GM23338 (cell line): ENCODE results near the gene PTPRF. TPM values are rescaled to one million over a fixed set of nuclear protein-coding genes. Genes with fewer than 3 reads are reported as not detected.

ENCODE experiments used
- ATAC-seq: fragments of 200-7000 bp; cut with Tn5 transposase; 3 replicates; pipeline ENCODE4 v1.9.1; 2020
- DNase-seq: peaks from one replicate; pipeline ENCODE4 v3.0.0-alpha.2; 2015; ENCODE audit warnings: low spot score
- H2AFZ ChIP-seq: fragments of 200-600 bp; sonication (generic); 2 replicates; pipeline ENCODE4 v1.8.0; 2016; ENCODE audit warnings: antibody characterized with exemption, mild to moderate bottlenecking, moderate library complexity
- H3F3A ChIP-seq: fragments of 200-600 bp; sonication (generic); replicated peaks from 2 replicates; pipeline ENCODE4 v1.8.0; 2017; ENCODE audit warnings: antibody characterized with exemption, mixed run types, low read depth
- H3K27ac ChIP-seq: fragments of 200-600 bp; sonication (generic); 2 replicates; pipeline ENCODE4 v1.6.1; 2016; ENCODE audit warnings: low read depth
- H3K27me3 ChIP-seq: fragments of 200-600 bp; sonication (generic); 2 replicates; pipeline ENCODE4 v1.8.0; 2016; ENCODE audit warnings: mild to moderate bottlenecking, mixed run types, moderate library complexity; ENCODE audit not compliant: insufficient read depth
- H3K36me3 ChIP-seq: fragments of 200-600 bp; sonication (generic); 2 replicates; pipeline ENCODE4 v1.8.0; 2016; ENCODE audit warnings: mild to moderate bottlenecking; ENCODE audit not compliant: insufficient read depth
- H3K4me1 ChIP-seq: fragments of 200-600 bp; sonication (generic); 2 replicates; pipeline ENCODE4 v1.8.0; 2016; ENCODE audit warnings: mild to moderate bottlenecking, moderate library complexity; ENCODE audit not compliant: insufficient read depth
- H3K4me2 ChIP-seq: fragments of 200-600 bp; sonication (generic); 2 replicates; pipeline ENCODE4 v1.7.1; 2017; ENCODE audit warnings: mixed run types
- H3K4me3 ChIP-seq: fragments of 200-600 bp; sonication (generic); 2 replicates; pipeline ENCODE4 v1.6.1; 2016; ENCODE audit warnings: mixed run types
- H3K79me2 ChIP-seq: fragments of 200-600 bp; sonication (generic); replicated peaks from 2 replicates; pipeline ENCODE4 v1.8.0; 2017; ENCODE audit warnings: mild to moderate bottlenecking; ENCODE audit not compliant: insufficient read depth
- H3K9me2 ChIP-seq: fragments of 200-600 bp; sonication (generic); 2 replicates; pipeline ENCODE4 v1.8.0; 2017; ENCODE audit not compliant: insufficient read depth
- H4K20me1 ChIP-seq: fragments of 200-600 bp; sonication (generic); replicated peaks from 2 replicates; pipeline ENCODE4 v1.8.0; 2017; ENCODE audit warnings: mild to moderate bottlenecking; ENCODE audit not compliant: insufficient read depth
- H3K27ac Mint-ChIP-seq: 2 replicates; pipeline ENCODE4 v1.8.0; 2020; ENCODE audit warnings: inconsistent platforms, mild to moderate bottlenecking, moderate library complexity, mixed read lengths
- H3K27me3 Mint-ChIP-seq: 3 replicates; pipeline ENCODE4 v1.8.0; 2022; ENCODE audit warnings: low read depth, mild to moderate bottlenecking, moderate library complexity, mixed read lengths, inconsistent platforms; ENCODE audit not compliant: insufficient read depth, poor library complexity
- H3K36me3 Mint-ChIP-seq: 3 replicates; pipeline ENCODE4 v1.8.0; 2021; ENCODE audit warnings: low read depth, mild to moderate bottlenecking, inconsistent platforms, moderate library complexity, mixed read lengths
- H3K4me1 Mint-ChIP-seq: 3 replicates; pipeline ENCODE4 v1.8.0; 2020; ENCODE audit warnings: mild to moderate bottlenecking, inconsistent platforms, mixed read lengths
- H3K4me3 Mint-ChIP-seq: 3 replicates; pipeline ENCODE4 v1.8.0; 2021; ENCODE audit warnings: moderate library complexity, mild to moderate bottlenecking, inconsistent platforms, mixed read lengths
- H3K9me3 Mint-ChIP-seq: 3 replicates; pipeline ENCODE4 v1.8.0; 2020; ENCODE audit warnings: moderate library complexity, mild to moderate bottlenecking, inconsistent platforms, mixed read lengths
- CREB1 ChIP-seq: fragments of 250-450 bp; sonication (Bioruptor Pico); IDR thresholded peaks from 2 replicates; pipeline ENCODE4 v1.5.0; 2020; ENCODE audit warnings: low read depth, mild to moderate bottlenecking, moderate library complexity
- EZH2 ChIP-seq: fragments of 200-600 bp; sonication (generic); IDR thresholded peaks from one replicate; pipeline ENCODE4 v1.8.0; 2017; ENCODE audit warnings: antibody characterized with exemption, mild to moderate bottlenecking, low read depth; ENCODE audit not compliant: unreplicated experiment
- EZH2phosphoT487 ChIP-seq: fragments of 200-600 bp; sonication (generic); IDR thresholded peaks from one replicate; pipeline ENCODE4 v1.8.1; 2018; ENCODE audit warnings: antibody characterized with exemption; ENCODE audit not compliant: unreplicated experiment
- JUNB ChIP-seq: IDR thresholded peaks from one replicate; pipeline ENCODE4 v1.6.1; 2016; ENCODE audit warnings: antibody characterized with exemption; ENCODE audit not compliant: unreplicated experiment
- NANOG ChIP-seq: IDR thresholded peaks from 2 replicates; pipeline ENCODE4 v1.6.1; 2016; ENCODE audit warnings: antibody characterized with exemption, borderline replicate concordance
- POLR2AphosphoS5 ChIP-seq: IDR thresholded peaks from 2 replicates; pipeline ENCODE4 v1.6.1; 2016; ENCODE audit warnings: antibody characterized with exemption, low read depth
- STAT1 ChIP-seq: IDR thresholded peaks from one replicate; pipeline ENCODE4 v1.6.1; 2016; ENCODE audit warnings: antibody characterized with exemption; ENCODE audit not compliant: unreplicated experiment
- ZNF114 ChIP-seq: fragments of 250-450 bp; sonication (Bioruptor Pico); IDR thresholded peaks from 2 replicates; pipeline ENCODE4 v1.5.0; 2020; ENCODE audit warnings: mild to moderate bottlenecking, moderate library complexity
- ZNF331 ChIP-seq: fragments of 250-450 bp; sonication (Bioruptor Pico); IDR thresholded peaks from 2 replicates; pipeline ENCODE4 v1.5.0; 2020; ENCODE audit warnings: low read depth, mild to moderate bottlenecking, moderate library complexity
- ZNF462 ChIP-seq: fragments of 250-450 bp; sonication (Bioruptor Pico); IDR thresholded peaks from 2 replicates; pipeline ENCODE4 v1.5.0; 2020; ENCODE audit warnings: mild to moderate bottlenecking, moderate library complexity
- polyA plus RNA-seq: library from polyadenylated mRNA; unstranded; fragments of >200 nt; fragmentation: Nextera tagmentation; extraction: Ambion mirVana; gene quantifications from 2 replicates; pipeline ENCODE4 v1.2.1, GENCODE V29; 2016
- total RNA-seq: library from RNA; depleted of rRNA; stranded (reverse); fragments of >200 nt; shearing (Covaris generic); gene quantifications from 2 replicates; pipeline ENCODE4 v1.2.3, GENCODE V29; 2014
- TF ChIP-seq, protein P1 (sequence below): IDR thresholded peaks from 2 replicates; pipeline ENCODE4 v1.6.1; 2016; ENCODE audit warnings: antibody characterized with exemption
- TF ChIP-seq, protein P2 (sequence below): IDR thresholded peaks from one replicate; pipeline ENCODE4 v1.6.1; 2018; ENCODE audit warnings: antibody characterized with exemption; ENCODE audit not compliant: unreplicated experiment
- TF ChIP-seq, protein P3 (sequence below), 2 experiments: fragments of 200-600 bp in 1 of 2; sonication (generic) in 1 of 2; conservative IDR thresholded peaks; 2 replicates each; pipeline versions ENCODE4 v1.5.1 to v1.6.1; 2016 to 2017; ENCODE audit warnings: antibody characterized with exemption in 2 of 2, low read depth in 2 of 2, mild to moderate bottlenecking in 2 of 2, moderate library complexity in 1 of 2

Gene PTPRF
- total and polyA plus RNA-seq, 2 experiments from 2014 or later = 52.4 to 173 TPM

DNA sequence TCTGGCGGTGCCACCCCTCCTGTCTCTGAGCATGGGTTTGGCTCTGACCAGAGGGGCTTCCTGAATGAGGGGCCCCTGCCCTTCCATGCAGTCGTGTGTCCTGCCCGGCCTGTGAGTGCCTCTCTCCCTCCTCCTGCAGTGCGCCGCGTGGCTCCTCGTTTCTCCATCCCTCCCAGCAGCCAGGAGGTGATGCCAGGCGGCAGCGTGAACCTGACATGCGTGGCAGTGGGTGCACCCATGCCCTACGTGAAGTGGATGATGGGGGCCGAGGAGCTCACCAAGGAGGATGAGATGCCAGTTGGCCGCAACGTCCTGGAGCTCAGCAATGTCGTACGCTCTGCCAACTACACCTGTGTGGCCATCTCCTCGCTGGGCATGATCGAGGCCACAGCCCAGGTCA lies 57.9 kb downstream of the PTPRF start:
- no peak overlapping the region for H3K27ac Mint-ChIP-seq
- H2AFZ ChIP-seq = no peak overlapping the region
- no peaks in the 10 kb centered on the region for H3K9me3 Mint-ChIP-seq
- H3K4me3 Mint-ChIP-seq = no peak overlapping the region
- H3K4me1 Mint-ChIP-seq = 0 out of 3 replicates have a peak, but pooled peaks cover 4% of the 10 kb centered on the region
- no peak for TF ChIP-seq JUNB
- TF ChIP-seq, protein P1, sequence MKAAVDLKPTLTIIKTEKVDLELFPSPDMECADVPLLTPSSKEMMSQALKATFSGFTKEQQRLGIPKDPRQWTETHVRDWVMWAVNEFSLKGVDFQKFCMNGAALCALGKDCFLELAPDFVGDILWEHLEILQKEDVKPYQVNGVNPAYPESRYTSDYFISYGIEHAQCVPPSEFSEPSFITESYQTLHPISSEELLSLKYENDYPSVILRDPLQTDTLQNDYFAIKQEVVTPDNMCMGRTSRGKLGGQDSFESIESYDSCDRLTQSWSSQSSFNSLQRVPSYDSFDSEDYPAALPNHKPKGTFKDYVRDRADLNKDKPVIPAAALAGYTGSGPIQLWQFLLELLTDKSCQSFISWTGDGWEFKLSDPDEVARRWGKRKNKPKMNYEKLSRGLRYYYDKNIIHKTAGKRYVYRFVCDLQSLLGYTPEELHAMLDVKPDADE = no peak
- no peak for TF ChIP-seq POLR2AphosphoS5
- no peak for TF ChIP-seq EZH2phosphoT487
- TF ChIP-seq, protein P2, sequence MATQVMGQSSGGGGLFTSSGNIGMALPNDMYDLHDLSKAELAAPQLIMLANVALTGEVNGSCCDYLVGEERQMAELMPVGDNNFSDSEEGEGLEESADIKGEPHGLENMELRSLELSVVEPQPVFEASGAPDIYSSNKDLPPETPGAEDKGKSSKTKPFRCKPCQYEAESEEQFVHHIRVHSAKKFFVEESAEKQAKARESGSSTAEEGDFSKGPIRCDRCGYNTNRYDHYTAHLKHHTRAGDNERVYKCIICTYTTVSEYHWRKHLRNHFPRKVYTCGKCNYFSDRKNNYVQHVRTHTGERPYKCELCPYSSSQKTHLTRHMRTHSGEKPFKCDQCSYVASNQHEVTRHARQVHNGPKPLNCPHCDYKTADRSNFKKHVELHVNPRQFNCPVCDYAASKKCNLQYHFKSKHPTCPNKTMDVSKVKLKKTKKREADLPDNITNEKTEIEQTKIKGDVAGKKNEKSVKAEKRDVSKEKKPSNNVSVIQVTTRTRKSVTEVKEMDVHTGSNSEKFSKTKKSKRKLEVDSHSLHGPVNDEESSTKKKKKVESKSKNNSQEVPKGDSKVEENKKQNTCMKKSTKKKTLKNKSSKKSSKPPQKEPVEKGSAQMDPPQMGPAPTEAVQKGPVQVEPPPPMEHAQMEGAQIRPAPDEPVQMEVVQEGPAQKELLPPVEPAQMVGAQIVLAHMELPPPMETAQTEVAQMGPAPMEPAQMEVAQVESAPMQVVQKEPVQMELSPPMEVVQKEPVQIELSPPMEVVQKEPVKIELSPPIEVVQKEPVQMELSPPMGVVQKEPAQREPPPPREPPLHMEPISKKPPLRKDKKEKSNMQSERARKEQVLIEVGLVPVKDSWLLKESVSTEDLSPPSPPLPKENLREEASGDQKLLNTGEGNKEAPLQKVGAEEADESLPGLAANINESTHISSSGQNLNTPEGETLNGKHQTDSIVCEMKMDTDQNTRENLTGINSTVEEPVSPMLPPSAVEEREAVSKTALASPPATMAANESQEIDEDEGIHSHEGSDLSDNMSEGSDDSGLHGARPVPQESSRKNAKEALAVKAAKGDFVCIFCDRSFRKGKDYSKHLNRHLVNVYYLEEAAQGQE = no peak
- no peak for TF ChIP-seq STAT1
- no peak for TF ChIP-seq ZNF331
- no peak for TF ChIP-seq CREB1 (CRISPR knock-in tag)
- TF ChIP-seq NANOG = no peak
- TF ChIP-seq ZNF462 (CRISPR knock-in tag) = no peak
- TF ChIP-seq ZNF114 (CRISPR knock-in tag) = no peak
- TF ChIP-seq EZH2 = no peak
- TF ChIP-seq, protein P3, sequence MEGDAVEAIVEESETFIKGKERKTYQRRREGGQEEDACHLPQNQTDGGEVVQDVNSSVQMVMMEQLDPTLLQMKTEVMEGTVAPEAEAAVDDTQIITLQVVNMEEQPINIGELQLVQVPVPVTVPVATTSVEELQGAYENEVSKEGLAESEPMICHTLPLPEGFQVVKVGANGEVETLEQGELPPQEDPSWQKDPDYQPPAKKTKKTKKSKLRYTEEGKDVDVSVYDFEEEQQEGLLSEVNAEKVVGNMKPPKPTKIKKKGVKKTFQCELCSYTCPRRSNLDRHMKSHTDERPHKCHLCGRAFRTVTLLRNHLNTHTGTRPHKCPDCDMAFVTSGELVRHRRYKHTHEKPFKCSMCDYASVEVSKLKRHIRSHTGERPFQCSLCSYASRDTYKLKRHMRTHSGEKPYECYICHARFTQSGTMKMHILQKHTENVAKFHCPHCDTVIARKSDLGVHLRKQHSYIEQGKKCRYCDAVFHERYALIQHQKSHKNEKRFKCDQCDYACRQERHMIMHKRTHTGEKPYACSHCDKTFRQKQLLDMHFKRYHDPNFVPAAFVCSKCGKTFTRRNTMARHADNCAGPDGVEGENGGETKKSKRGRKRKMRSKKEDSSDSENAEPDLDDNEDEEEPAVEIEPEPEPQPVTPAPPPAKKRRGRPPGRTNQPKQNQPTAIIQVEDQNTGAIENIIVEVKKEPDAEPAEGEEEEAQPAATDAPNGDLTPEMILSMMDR (conservative IDR thresholded peaks at IDR 0.05; ENCODE audit: low read depth in 2 of 2) = no peak
- H3K4me3 ChIP-seq = no peak overlapping the region
- H3K27me3 ChIP-seq = no peaks in the 10 kb centered on the region
- no peak for DNase-seq
- H3F3A ChIP-seq = no peaks in the 10 kb centered on the region
- H3K36me3 Mint-ChIP-seq = peaks cover 34% of the 10 kb centered on the region
- 0 out of 2 replicates have a peak, but pooled peaks cover 3% of the 10 kb centered on the region for H3K36me3 ChIP-seq
- H3K4me1 ChIP-seq = no peaks in the 10 kb centered on the region
- peaks cover 2% of the 10 kb centered on the region; the same call in 1 of the 2 replicates for H4K20me1 ChIP-seq
- H3K4me2 ChIP-seq = no peak overlapping the region
- H3K27ac ChIP-seq = no peak overlapping the region
- ATAC-seq = no peak
- H3K79me2 ChIP-seq = no peaks in the 10 kb centered on the region
- H3K27me3 Mint-ChIP-seq = peaks cover 8% of the 10 kb centered on the region
- no peaks in the 10 kb centered on the region for H3K9me2 ChIP-seq
